ENCODE data around the gene APOF. TPM values are rescaled to one million over a fixed set of nuclear protein-coding genes. Genes with fewer than 3 reads are reported as not detected.

Gene APOF, protein sequence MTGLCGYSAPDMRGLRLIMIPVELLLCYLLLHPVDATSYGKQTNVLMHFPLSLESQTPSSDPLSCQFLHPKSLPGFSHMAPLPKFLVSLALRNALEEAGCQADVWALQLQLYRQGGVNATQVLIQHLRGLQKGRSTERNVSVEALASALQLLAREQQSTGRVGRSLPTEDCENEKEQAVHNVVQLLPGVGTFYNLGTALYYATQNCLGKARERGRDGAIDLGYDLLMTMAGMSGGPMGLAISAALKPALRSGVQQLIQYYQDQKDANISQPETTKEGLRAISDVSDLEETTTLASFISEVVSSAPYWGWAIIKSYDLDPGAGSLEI
- not detected in 2 replicates for total RNA-seq

- Histone ChIP-seq H3K4me1 (ENCODE audit: insufficient read depth, low read length) (peaks cover 16% of the 10 kb centered on the region), H3K4me2 (ENCODE audit: insufficient read depth, low read length) (no peak within 1 kb of the TSS), H3K36me3 (ENCODE audit: insufficient read depth, low read length) (no peaks in the 10 kb centered on the region), H3K9me3 (ENCODE audit: low read depth, low read length) (no peaks in the 10 kb centered on the region), H3K27ac (ENCODE audit: low read depth, low read length) (no peak within 1 kb of the TSS), H4K20me1 (ENCODE audit: insufficient read depth, low read length) (peaks cover 9% of the 10 kb centered on the region), H2AFZ (ENCODE audit: low read length) (no peak within 1 kb of the TSS), H3K27me3 (ENCODE audit: insufficient read depth, low read length) (no peaks in the 10 kb centered on the region), H3K4me3 (ENCODE audit: insufficient read depth, low read length) (no peak within 1 kb of the TSS), H3K79me2 (ENCODE audit: insufficient read depth, low read length) (peaks cover 21% of the 10 kb centered on the region)
- no peak for DNase-seq (ENCODE audit: insufficient read length, low spot score, missing footprints)
- TF ChIP-seq CTCF (IDR thresholded peaks at IDR 0.05; ENCODE audit: extremely low read depth, low read depth, low read length): no peak
Observed at GRCh38 chr12:56362130-56363059, at the start of gene APOF. Gene APOF (minus strand): TSS chr12:56362857. CDS start chr12:56362745, 112 bp downstream.

DNA sequence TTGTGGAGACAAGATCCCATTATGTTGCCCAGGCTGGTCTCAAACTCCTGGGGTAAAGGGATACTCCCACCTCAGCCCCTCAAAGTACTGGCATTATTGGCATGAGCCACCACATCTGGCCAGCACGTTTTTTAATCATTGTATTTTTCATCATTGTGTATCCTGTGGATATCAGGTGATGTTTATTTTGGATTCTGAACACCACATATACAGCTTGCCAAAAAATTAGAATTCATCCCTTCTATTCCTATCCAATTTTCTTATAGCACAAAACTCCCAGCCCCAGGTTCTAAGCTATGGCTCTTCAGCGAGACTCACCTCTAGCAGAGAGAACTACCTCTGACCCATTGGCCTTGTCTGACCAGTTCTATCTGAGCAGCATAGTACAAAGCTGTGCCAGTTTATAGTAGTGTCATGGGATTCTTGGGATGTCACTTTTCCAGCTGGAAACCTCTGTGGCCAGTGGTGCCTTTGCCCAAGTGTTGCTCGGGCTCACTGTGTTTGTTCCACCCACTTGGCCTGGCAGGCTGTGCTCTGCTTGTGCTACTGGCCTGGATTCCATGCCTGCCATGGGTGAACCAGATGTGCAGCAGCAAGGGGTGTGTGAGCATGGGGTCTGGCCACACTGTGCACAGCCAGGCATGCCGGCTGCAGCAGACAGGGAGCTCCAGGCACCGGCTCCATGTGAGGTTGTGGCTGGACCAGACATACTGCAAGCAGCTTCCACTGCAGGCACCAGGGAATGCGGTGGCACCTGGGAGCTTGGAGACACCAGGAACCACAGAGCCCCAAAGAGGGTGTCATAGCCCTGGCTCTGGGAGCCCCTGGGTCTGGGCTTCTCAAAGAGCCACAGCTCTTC is 49.4 kb upstream of the APOF start:
- Histone ChIP-seq H3K4me2 (ENCODE audit: insufficient read depth, low read length) (no peak overlapping the region), H3K9me3 (ENCODE audit: low read depth, low read length) (no peaks in the 10 kb centered on the region), H3K27me3 (ENCODE audit: insufficient read depth, low read length) (no peaks in the 10 kb centered on the region), H3K79me2 (ENCODE audit: insufficient read depth, low read length) (no peaks in the 10 kb centered on the region), H3K36me3 (ENCODE audit: insufficient read depth, low read length) (no peaks in the 10 kb centered on the region), H4K20me1 (ENCODE audit: insufficient read depth, low read length) (no peaks in the 10 kb centered on the region), H3K27ac (ENCODE audit: low read depth, low read length) (no peak overlapping the region), H3K4me3 (ENCODE audit: insufficient read depth, low read length) (no peak overlapping the region), H3K4me1 (ENCODE audit: insufficient read depth, low read length) (no peaks in the 10 kb centered on the region), H2AFZ (ENCODE audit: low read length) (no peak overlapping the region)
- no peak for TF ChIP-seq CTCF (IDR thresholded peaks at IDR 0.05; ENCODE audit: extremely low read depth, low read depth, low read length)
- DNase-seq (ENCODE audit: insufficient read length, low spot score, missing footprints): no peak

DNA sequence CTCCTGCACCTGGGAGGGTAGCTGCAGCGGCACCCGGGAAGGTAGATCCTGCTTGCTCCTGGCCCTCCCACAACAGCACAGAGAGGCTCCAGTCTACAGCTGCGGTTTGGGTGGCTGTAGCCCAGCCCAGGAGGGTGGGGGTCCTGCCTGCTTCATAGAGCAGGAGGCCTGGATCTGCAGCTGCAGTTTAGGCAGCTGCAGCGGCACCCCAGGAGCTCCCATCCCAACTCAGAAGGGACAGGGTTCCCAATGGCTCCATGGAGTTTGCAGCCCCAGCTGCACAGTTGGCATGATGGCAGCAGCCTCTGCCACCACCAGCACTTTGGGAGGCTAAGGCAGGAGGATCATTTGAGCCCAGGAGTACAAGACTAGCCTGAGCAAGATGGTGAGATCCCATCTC is 48.1 kb upstream of the APOF start:
- Histone ChIP-seq H3K79me2 (ENCODE audit: insufficient read depth, low read length) (no peaks in the 10 kb centered on the region), H3K36me3 (ENCODE audit: insufficient read depth, low read length) (no peaks in the 10 kb centered on the region), H2AFZ (ENCODE audit: low read length) (no peak overlapping the region), H3K4me1 (ENCODE audit: insufficient read depth, low read length) (no peaks in the 10 kb centered on the region), H3K4me2 (ENCODE audit: insufficient read depth, low read length) (no peak overlapping the region), H3K4me3 (ENCODE audit: insufficient read depth, low read length) (no peak overlapping the region), H3K27ac (ENCODE audit: low read depth, low read length) (no peak overlapping the region), H3K9me3 (ENCODE audit: low read depth, low read length) (no peaks in the 10 kb centered on the region), H4K20me1 (ENCODE audit: insufficient read depth, low read length) (no peaks in the 10 kb centered on the region), H3K27me3 (ENCODE audit: insufficient read depth, low read length) (no peaks in the 10 kb centered on the region)
- DNase-seq (ENCODE audit: insufficient read length, low spot score, missing footprints): no peak
- TF ChIP-seq CTCF (IDR thresholded peaks at IDR 0.05; ENCODE audit: extremely low read depth, low read depth, low read length): no peak

All from osteoblast (primary cell).